HG02885 (cell line): ENCODE measurements around the gene YEATS4.

ENCODE experiments used
- ATAC-seq: cut with Tn5 transposase; IDR thresholded peaks from one replicate; pipeline ENCODE4 v1.9.1; 2021; ENCODE audit warnings: mild to moderate bottlenecking; ENCODE audit not compliant: unreplicated experiment, poor library complexity

The YEATS4 gene

GRCh38 chr12:69341328-69341727 is 18.2 kb upstream of the YEATS4 start:
- ATAC-seq = no peak

DNA sequence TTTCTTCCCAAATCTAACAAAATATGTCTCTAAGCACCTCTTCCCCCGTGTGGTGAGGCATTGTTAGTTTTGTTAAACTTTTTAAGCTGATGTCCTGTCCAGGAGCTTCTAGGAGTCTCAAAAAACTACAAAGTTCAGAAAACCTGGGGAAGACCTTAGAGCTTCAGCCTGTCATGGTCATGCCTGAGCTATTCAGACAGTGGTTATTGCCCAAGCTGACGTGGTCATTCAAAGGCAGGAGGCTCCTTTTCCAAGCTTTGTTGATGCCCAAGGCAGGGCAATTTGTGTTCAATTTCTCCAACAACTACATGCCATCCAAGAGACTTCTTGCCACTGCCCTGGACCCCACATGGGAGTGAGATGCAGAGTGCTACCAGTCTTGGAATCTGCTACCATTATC is 17.1 kb upstream of the YEATS4 start:
- ATAC-seq = no peak

GRCh38 chr12:69343357-69343756 is 16.2 kb upstream of the YEATS4 start:
- ATAC-seq = no peak

- ATAC-seq = no peak
Observed at GRCh38 chr12:69343885-69344612, 15.5 kb upstream of the YEATS4 start.

- ATAC-seq = no peak
Observed at GRCh38 chr12:69345077-69345476, 14.5 kb upstream of the YEATS4 start.

DNA sequence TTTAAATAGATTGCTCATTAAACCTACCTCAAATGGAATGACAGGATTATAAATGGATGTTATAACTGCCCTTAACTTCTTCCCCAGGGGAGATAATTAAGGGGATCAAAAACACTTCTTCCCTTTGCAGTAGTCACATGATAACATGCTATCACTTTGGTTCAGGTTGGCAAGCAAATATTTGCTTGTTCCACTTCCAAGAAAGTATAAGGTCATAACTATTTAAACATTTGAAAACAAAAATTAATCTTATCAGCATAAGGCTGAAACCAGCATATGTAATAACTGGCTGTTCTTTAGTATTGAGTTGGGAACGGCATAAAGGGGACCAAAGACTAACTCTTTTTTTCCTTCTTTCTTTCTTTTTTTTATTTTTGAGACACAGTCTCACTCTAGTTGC is 13.8 kb upstream of the YEATS4 start:
- ATAC-seq = no peak

DNA sequence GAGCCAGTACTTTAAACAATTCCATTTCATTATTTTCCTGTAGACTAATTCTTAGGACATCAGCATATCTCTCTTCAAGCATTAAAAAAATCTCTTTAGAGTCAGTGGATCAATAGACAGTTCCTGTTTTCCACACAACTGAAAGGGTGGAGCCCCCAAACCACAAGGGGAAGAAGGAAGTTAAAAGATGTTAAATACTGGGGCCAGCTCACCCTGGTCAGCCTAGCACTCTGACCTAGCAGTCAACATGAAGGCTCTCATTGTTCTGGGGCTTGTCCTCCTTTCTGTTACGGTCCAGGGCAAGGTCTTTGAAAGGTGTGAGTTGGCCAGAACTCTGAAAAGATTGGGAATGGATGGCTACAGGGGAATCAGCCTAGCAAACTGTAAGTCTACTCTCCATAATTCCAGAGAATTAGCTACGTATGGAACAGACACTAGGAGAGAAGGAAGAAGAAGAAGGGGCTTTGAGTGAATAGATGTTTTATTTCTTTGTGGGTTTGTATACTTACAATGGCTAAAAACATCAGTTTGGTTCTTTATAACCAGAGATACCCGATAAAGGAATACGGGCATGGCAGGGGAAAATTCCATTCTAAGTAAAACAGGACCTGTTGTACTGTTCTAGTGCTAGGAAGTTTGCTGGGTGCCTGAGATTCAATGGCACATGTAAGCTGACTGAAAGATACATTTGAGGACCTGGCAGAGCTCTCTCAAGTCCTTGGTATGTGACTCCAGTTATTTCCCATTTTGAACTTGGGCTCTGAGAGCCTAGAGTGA is 11.2 kb upstream of the YEATS4 start, which contains the start of gene LYZ:
LYZ (plus strand) TSS at position 220 of the 777 bp plus-strand sequence; CDS start at position 248, 28 bp downstream.
- ATAC-seq = no peak

DNA sequence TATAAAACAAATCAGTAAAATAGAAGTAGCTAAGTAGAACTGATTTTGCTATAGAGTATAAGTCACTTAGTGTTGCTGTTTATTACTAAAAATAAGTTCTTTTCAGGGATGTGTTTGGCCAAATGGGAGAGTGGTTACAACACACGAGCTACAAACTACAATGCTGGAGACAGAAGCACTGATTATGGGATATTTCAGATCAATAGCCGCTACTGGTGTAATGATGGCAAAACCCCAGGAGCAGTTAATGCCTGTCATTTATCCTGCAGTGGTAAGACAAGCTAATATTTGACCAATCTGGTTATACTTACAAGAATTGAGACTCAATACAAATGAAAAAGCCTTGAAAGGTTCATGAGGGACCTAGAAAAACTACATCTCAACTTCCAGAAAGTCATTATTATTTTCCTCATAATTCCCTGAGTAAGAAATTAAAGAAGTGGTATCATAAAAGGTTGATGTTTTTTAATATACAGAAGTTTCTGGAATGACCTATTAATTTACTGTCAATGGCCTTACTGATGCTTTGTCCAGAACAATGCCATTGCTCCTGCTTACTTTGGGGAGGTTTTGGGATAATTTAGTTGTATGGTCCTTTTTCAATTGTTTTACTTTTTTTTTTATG is 9.4 kb upstream of the YEATS4 start:
- no peak for ATAC-seq

DNA sequence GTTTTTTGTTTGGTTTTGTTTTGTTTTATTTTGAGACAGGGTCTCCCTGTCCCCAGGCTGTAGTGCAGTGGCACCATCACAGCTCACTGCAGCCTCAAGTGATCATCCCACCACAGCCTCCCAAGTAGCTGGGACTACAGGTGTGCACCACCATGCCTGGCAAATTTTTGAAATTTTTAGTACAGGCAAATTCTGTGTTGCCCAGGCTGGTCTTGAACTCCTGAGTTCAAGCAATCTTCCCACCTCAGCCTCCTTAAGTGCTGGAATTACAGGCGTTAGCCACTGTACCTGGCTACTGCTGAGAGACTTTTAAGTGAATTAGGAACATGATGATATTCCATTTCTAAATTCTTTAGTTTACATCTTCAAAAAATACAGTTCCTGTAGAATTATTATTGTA is 8.8 kb upstream of the YEATS4 start:
- no peak for ATAC-seq

- ATAC-seq = no peak
Observed at GRCh38 chr12:69351462-69352236, 7.9 kb upstream of the YEATS4 start.

DNA sequence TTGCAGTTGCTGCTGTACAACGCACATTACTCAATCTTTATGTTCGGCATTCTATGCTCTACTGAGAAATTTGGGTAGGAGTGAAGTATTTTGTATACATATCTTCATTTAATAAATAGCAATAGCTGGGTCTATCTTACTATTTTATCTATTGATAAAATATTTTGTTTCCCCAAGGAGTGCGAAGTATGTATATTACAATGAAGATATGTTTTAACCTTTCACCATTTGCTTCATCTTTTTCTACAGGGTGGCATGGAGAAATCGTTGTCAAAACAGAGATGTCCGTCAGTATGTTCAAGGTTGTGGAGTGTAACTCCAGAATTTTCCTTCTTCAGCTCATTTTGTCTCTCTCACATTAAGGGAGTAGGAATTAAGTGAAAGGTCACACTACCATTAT is 6.6 kb upstream of the YEATS4 start:
- no peak for ATAC-seq

DNA sequence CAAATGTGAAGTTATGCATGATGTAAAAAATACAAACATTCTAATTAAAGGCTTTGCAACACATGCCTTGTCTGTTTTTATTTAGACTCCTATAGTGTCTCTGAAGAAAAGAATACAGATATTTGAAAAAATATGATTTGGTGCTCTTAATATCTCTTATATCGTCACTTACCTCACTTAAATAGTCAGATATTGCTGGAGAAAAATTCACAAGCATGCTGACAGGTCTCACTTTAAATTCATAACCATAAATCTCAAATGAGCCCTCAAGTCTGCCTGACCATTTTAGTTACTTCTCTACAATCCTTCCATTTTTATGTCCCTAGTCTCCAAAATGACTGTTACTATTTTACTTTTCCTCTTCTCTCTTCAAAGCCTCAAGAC is 5.4 kb upstream of the YEATS4 start:
- no peak for ATAC-seq

GRCh38 chr12:69354556-69355187 is 4.9 kb upstream of the YEATS4 start:
- ATAC-seq = no peak

DNA sequence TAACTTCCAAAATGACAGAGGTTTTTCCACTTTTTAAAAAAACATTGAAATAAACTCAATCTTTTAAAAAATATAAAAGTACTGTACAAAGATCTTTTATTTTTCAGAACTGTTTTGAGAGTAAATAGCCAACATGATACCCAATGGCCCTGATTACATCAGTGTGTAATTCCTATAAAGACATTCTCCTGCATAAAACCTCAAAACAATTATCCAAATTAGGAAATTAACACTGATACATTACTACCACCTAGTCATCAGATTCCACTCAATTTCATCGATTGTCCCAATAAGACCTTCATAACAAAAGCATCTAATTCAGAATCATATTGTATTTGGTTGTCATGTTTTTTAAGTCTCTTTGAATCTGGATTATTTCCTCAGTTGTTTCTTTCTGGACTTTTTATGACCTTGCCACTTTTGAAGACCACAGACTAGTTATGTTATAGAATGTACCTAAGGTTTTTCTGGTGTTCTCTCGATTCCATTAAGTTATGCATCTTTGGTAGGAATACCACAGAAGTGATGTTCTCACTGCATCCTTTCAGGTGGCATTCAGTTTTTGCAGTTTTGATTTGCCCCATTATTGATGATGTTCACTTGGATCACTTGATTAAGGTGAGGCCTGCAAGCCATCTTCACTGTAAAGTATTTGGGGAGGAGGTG is 4.0 kb upstream of the YEATS4 start:
- ATAC-seq = no peak

DNA sequence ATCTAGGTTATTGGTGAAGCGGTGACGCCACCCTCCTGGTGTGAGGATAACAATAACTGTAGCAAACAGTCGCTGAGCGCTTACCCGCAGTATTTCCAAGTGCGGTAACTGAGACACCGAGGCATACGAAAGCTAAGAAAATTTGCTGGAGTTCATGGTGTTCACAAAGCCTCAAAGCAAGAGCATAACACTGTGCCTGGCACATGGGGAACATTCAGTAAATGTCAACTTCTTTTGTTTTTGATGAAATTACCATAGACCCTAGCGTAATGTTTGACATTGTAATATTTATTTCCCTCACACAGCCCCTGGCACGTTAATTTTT is 767 bp downstream of the YEATS4 start:
- no peak for ATAC-seq

- no peak for ATAC-seq
Observed at GRCh38 chr12:69366796-69367195, 7.3 kb downstream of the YEATS4 start.

DNA sequence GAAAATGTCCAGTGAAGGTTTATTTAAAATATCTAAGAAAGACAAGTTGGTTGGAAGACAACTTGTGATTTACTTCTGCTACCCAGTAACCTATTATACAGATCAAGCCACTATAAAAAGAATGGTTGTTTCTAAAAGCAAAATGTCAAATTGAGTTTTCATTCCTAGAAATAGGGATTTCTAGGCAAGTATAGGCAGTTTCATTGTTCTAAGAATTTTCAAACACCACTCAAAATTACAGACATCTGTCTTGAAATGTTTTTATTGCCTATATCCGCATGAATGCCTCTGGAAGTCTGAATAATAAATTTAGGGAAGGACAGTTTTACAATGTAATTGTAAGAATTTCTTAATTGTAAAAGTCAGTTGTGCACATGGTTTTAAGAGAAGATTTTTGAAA is 8.6 kb downstream of the YEATS4 start:
- no peak for ATAC-seq

GRCh38 chr12:69383074-69383473 is 23.5 kb downstream of the YEATS4 start:
- no peak for ATAC-seq

- ATAC-seq = no peak
Observed at GRCh38 chr12:69385038-69385437, 25.5 kb downstream of the YEATS4 start.

- ATAC-seq = no peak
Observed at GRCh38 chr12:69386921-69387320, 27.4 kb downstream of the YEATS4 start.
